HepG2 (cell line): ENCODE data around the gene SSNA1.

Source experiments
- HDAC2 ChIP-seq: sonication (generic); formaldehyde crosslinking; IDR thresholded peaks from 2 replicates; pipeline ENCODE4 v1.4.0; 2020; ENCODE audit warnings: missing genetic modification reagents
- NR2F1 ChIP-seq, 2 experiments: fragments of 450-650 bp in 1 of 2; formaldehyde crosslinking in 1 of 2; IDR thresholded peaks; 2 replicates each; pipeline versions ENCODE4 v1.5.0 to v1.6.1; 2016 to 2020; ENCODE audit warnings: mild to moderate bottlenecking in 1 of 2, missing compliant biosample characterization in 1 of 2, missing genetic modification reagents in 1 of 2, moderate library complexity in 1 of 2
- RNF2 ChIP-seq: fragments of 450-650 bp; conservative IDR thresholded peaks from 2 replicates; pipeline ENCODE4 v1.6.1; 2016; ENCODE audit warnings: low read depth
- ZNF282 ChIP-seq: fragments of 450-650 bp; IDR thresholded peaks from 2 replicates; pipeline ENCODE4 v1.6.1; 2018; ENCODE audit not compliant: partially characterized antibody
- ZNF550 ChIP-seq: sonication (generic); formaldehyde crosslinking; IDR thresholded peaks from 2 replicates; pipeline ENCODE4 v1.4.0; 2020; ENCODE audit warnings: mild to moderate bottlenecking, missing genetic modification reagents, borderline replicate concordance
- ZNF660 ChIP-seq: sonication (generic); formaldehyde crosslinking; IDR thresholded peaks from 2 replicates; pipeline ENCODE4 v1.5.1; 2020; ENCODE audit warnings: mild to moderate bottlenecking, low read depth, missing genetic modification reagents, borderline replicate concordance
- TF ChIP-seq, protein P1 (sequence below): sonication (generic); formaldehyde crosslinking; IDR thresholded peaks from 2 replicates; pipeline ENCODE4 v1.4.0; 2020; ENCODE audit warnings: missing genetic modification reagents, mild to moderate bottlenecking, borderline replicate concordance
- TF ChIP-seq, protein P2 (sequence below): sonication (generic); formaldehyde crosslinking; IDR thresholded peaks from 2 replicates; pipeline ENCODE4 v1.5.0; 2020; ENCODE audit warnings: missing genetic modification reagents
- TF ChIP-seq, protein P3 (sequence below): IDR thresholded peaks from 2 replicates; pipeline ENCODE4 v1.6.1; 2012; ENCODE audit warnings: inconsistent platforms

- TF ChIP-seq, protein P1, sequence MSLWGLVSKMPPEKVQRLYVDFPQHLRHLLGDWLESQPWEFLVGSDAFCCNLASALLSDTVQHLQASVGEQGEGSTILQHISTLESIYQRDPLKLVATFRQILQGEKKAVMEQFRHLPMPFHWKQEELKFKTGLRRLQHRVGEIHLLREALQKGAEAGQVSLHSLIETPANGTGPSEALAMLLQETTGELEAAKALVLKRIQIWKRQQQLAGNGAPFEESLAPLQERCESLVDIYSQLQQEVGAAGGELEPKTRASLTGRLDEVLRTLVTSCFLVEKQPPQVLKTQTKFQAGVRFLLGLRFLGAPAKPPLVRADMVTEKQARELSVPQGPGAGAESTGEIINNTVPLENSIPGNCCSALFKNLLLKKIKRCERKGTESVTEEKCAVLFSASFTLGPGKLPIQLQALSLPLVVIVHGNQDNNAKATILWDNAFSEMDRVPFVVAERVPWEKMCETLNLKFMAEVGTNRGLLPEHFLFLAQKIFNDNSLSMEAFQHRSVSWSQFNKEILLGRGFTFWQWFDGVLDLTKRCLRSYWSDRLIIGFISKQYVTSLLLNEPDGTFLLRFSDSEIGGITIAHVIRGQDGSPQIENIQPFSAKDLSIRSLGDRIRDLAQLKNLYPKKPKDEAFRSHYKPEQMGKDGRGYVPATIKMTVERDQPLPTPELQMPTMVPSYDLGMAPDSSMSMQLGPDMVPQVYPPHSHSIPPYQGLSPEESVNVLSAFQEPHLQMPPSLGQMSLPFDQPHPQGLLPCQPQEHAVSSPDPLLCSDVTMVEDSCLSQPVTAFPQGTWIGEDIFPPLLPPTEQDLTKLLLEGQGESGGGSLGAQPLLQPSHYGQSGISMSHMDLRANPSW (CRISPR knock-in tag) = no peak
- TF ChIP-seq RNF2 (no peak), HDAC2 (no peak), ZNF660 (CRISPR knock-in tag) (no peak), ZNF282 (no peak), ZNF550 (CRISPR knock-in tag) (no peak), NR2F1 (CRISPR knock-in tag; IDR thresholded peaks at IDR 0.05) (no peak)
- TF ChIP-seq, protein P2, sequence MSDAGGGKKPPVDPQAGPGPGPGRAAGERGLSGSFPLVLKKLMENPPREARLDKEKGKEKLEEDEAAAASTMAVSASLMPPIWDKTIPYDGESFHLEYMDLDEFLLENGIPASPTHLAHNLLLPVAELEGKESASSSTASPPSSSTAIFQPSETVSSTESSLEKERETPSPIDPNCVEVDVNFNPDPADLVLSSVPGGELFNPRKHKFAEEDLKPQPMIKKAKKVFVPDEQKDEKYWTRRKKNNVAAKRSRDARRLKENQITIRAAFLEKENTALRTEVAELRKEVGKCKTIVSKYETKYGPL (CRISPR knock-in tag) = no peak
- TF ChIP-seq, protein P3, sequence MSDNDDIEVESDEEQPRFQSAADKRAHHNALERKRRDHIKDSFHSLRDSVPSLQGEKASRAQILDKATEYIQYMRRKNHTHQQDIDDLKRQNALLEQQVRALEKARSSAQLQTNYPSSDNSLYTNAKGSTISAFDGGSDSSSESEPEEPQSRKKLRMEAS = no peak
Observed at GRCh38 chr9:137211532-137211931, 23.1 kb downstream of the SSNA1 start.
